GM19351 (cell line): ENCODE measurements around the gene STAB1.

Experiments used
- ATAC-seq: cut with Tn5 transposase; IDR thresholded peaks from one replicate; pipeline ENCODE4 v1.9.1; 2021; ENCODE audit warnings: mild to moderate bottlenecking, moderate library complexity; ENCODE audit not compliant: unreplicated experiment

The STAB1 gene

GRCh38 chr3:52458770-52459545 is 36.2 kb upstream of the STAB1 start:
- ATAC-seq = peak; percentile 57

DNA sequence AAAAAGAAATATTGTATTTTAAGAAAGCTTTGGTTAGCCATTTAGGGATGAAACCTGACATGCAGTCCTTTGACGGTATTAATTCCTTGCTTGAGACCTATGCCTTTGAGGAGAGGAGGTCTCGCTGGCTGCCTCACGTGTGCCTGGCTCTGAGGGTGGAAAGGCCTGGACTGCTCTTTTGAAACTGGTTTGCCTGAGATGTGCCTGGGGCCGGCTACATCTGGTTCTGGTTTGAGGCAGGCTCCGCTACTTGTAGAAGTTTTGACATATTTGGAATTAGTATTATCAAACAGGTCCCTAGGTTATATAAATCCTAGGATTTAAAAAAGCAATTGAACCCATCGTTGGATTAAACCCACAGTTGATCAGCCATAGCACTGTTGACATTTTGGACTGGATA is 33.3 kb upstream of the STAB1 start:
- ATAC-seq = no peak

DNA sequence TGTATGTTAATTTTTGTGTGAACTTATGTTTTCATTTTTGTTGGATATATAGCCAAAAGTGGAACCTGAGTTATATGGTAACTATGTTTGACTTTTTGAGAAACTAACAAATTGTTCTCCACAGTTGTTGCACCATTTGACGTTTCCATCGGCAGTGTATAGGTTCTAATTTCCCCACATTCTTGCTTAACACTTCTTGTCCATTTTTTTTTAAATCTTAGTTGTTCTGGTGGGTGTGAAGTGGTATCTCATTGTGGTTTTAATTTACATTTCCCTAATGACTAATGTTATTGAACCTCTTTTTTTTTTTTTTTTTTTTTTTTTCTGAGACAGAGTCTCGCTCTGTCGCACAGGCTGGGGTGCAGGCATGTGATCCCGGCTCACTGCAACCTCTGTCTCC is 31.7 kb upstream of the STAB1 start:
- ATAC-seq = no peak

DNA sequence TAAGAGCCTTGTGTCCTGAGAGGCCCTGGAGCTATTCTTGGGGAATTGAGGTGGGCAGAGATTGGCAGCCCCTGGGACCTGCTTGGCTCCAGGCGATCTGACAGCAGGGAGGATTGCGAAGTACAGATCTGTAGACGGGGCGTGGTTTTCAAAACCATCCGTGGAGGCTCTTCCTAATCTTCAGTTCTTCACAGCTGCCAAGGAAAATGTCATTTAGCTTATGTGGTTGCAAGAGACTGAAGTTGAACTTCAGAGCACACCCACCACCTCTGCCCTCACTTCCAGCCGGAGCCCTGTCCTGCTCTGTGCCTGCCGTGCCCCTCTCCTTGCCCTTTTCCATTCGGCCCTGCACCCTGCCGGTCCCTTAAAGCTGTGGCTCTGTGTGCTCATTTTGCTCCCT is 26.8 kb upstream of the STAB1 start:
- no peak for ATAC-seq

DNA sequence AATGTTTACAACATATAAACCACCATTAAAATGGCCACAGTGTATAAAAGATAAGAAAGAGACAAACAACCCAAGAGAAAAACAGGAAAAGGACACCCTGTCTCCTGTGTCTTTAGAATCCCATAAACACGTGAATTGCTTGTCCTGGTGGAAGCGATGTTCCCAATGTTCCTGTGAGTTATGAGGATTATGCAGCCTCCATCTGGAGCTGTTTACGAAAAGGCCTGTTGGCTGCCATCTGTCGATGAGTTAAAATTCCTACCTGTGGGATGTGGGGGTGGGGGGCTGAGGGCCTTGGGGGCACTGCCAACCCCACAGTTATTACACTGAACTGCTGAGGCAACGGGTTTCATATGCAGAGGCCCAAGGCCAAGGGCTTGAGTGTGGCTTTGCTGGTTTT is 26.1 kb upstream of the STAB1 start:
- ATAC-seq = no peak

- ATAC-seq = no peak
These were observed 24.2 kb upstream of the STAB1 start for GRCh38 chr3:52470920-52471319.

DNA sequence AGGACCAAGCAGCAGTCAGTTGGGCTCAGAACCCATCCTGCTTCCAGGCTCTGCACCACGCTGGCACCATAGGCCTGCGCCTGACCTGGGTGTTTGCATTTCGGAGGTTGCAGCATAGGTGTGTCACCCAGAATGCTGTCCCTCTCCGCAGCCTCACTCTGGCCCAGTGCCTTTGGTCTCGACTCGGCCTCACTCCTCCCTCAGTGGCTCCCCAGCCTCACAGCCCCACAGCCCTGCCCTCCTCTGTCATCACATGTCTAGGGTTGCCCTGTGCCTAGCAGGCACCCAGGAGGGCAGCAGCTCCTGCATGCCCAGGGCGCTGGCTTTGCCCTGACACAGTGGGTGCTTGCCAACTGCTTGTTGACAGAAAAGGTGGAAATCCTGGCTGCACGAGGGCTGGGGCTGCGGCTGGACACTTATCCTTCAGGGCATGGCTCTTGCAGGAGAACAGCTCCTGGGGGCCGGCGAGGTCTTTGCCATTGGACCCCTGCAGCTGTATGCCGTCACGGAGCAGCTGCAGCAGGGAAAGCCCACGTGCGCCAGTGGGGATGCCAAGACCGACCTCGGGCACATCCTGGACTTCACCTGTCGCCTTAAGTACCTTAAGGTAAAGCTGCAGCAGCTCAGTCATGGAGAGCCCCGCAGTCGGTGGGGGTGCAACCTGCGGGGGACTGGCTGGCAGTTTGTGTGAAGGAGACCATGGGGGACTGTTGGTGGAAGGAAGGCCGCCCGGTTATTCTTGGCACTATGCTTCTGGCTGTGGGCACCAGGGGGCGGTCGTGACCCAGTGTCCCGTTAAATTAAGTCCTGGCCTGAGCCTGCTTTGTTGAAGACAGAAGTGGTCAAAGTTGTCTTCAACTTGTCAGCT is 23.5 kb upstream of the STAB1 start:
- no peak for ATAC-seq

GRCh38 chr3:52472239-52473000 is 22.7 kb upstream of the STAB1 start:
- no peak for ATAC-seq

- no peak for ATAC-seq
These were observed 22.1 kb upstream of the STAB1 start for GRCh38 chr3:52473026-52473425.

GRCh38 chr3:52477076-52477795 is 17.9 kb upstream of the STAB1 start:
- no peak for ATAC-seq

GRCh38 chr3:52477796-52478095 is 17.4 kb upstream of the STAB1 start:
- ATAC-seq = no peak

GRCh38 chr3:52479037-52479876 is 15.9 kb upstream of the STAB1 start:
- no peak for ATAC-seq

- ATAC-seq = no peak
These were observed 15.1 kb upstream of the STAB1 start for GRCh38 chr3:52479877-52480575.

DNA sequence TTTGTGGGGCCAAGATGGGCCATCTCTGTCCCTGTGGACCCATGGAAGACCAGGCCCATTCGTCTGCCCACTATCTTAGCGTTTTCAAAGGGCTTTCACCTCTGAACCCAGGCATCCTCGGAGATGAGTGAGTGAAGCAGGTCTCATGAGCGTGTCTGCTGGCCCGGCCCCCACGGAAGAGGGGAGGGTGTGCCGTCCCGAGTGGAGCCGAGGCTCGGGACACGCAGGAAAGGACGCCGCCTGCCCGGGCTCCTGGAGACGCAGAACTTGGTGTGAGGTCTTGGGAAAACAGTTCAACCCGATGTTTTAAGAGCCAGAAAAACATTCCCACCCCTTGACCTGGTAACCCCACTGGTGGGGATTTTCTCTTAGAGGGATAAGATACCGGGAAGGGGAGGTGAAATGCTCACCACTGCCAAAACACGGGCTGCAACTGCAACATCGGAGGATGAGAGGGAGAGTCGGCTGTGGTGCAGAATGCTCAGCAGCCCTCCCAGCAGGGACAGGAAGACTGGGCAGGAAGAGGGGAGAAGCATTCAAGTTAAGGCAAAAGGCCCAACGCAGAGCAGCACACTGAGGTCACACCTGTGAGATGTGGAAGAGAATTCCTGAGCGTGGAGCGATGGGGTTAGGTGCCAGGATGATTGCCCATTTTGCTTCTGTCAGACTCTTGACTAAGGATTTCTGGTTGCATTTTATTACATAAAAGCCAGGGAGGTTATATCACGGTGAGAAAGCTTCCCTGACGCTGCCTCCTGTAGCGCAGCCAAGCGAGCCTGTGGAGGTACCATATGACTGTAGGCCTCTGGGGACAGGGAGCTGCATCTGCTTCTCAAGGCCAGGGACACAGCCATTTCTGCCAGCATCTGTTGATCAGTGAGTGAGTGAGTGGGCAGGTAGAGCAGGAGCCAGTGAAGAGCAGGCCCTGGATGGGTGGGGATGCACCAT is 14.1 kb upstream of the STAB1 start:
- no peak for ATAC-seq

GRCh38 chr3:52481819-52482521 is 13.2 kb upstream of the STAB1 start:
- no peak for ATAC-seq

- no peak for ATAC-seq
These were observed 12.1 kb upstream of the STAB1 start for GRCh38 chr3:52483081-52483480.

- no peak for ATAC-seq
These were observed 11.4 kb upstream of the STAB1 start for GRCh38 chr3:52483577-52484381.
